K562 (cell line): ENCODE results near the gene PRKAR2B. TPM values are rescaled to one million over a fixed set of nuclear protein-coding genes. Genes with fewer than 3 reads are reported as not detected.

Experiments used
- CBX5 ChIP-seq: IDR thresholded peaks from 2 replicates; pipeline ENCODE4 v1.6.1; 2014; ENCODE audit warnings: low read depth, borderline replicate concordance
- FOXA3 ChIP-seq, 2 experiments: fragments of 450-650 bp in 1 of 2; sonication (generic) in 1 of 2; formaldehyde crosslinking; IDR thresholded peaks in 1 of 2; conservative IDR thresholded peaks in 1 of 2; 2 replicates each; pipeline versions ENCODE4 v1.4.0 to v1.8.0; 2020 to 2022; ENCODE audit warnings: mild to moderate bottlenecking in 2 of 2, missing genetic modification reagents in 1 of 2
- FOXM1 ChIP-seq, 2 experiments: fragments of 450-650 bp in 1 of 2; sonication (generic) in 1 of 2; formaldehyde crosslinking in 1 of 2; IDR thresholded peaks; 2 replicates each; pipeline versions ENCODE4 v1.6.1 to v1.9.0; 2017 to 2022; ENCODE audit warnings: low read depth in 2 of 2, mild to moderate bottlenecking in 2 of 2, missing genetic modification reagents in 1 of 2, moderate library complexity in 1 of 2
- HINFP ChIP-seq: fragments of 450-650 bp; conservative IDR thresholded peaks from 2 replicates; pipeline ENCODE4 v1.6.1; 2016; ENCODE audit warnings: missing genetic modification characterization, low read depth, mild to moderate bottlenecking, control low read depth, missing compliant biosample characterization
- MAFG ChIP-seq: fragments of 450-650 bp; conservative IDR thresholded peaks from 2 replicates; pipeline ENCODE4 v1.6.1; 2016; ENCODE audit warnings: missing genetic modification characterization, missing compliant biosample characterization
- NR3C1 ChIP-seq: sonication (generic); formaldehyde crosslinking; IDR thresholded peaks from 2 replicates; pipeline ENCODE4 v1.8.1; 2022; ENCODE audit warnings: missing genetic modification reagents
- RAD51 ChIP-seq: fragments of 450-650 bp; IDR thresholded peaks from 2 replicates; pipeline ENCODE4 v1.7.1; 2016; ENCODE audit warnings: low read depth, mild to moderate bottlenecking, borderline replicate concordance
- SMAD4 ChIP-seq: fragments of 250-450 bp; sonication (Bioruptor Pico); conservative IDR thresholded peaks from 2 replicates; pipeline ENCODE4 v1.8.0; 2021; ENCODE audit warnings: inconsistent platforms, mild to moderate bottlenecking, moderate library complexity
- SRF ChIP-seq, 2 experiments: fragments of 250-450, 450-650 bp in 1 of 2; sonication (Bioruptor Pico) in 1 of 2; sonication (generic) in 1 of 2; formaldehyde crosslinking; IDR thresholded peaks; 2 replicates each; pipeline versions ENCODE4 v1.5.0 to v1.5.1; 2020 to 2022; ENCODE audit warnings: mild to moderate bottlenecking in 1 of 2, missing genetic modification reagents in 1 of 2
- ZNF263 ChIP-seq: sonication (generic); formaldehyde crosslinking; IDR thresholded peaks from 2 replicates; pipeline ENCODE4 v1.8.0; 2022; ENCODE audit warnings: mild to moderate bottlenecking, missing genetic modification reagents, borderline replicate concordance
- ZNF384 ChIP-seq: IDR thresholded peaks from 2 replicates; pipeline ENCODE4 v1.6.1; 2012; ENCODE audit warnings: low read depth, low read length, improper control_type of control experiment
- polyA plus RNA-seq, 8 experiments: library from polyadenylated mRNA; depleted of rRNA in 4 of 8; stranded (reverse) in 5 of 8; unstranded in 3 of 8; fragments of >200 nt; fragmentation: Nextera tagmentation in 2 of 8; fragmentation: Illumina TruSeq in 1 of 8; extraction: Ambion mirVana in 2 of 8; extraction: Trizol in 1 of 8; gene quantifications; 2 replicates each; pipeline versions ENCODE4 v1.2.1 to v1.2.3, GENCODE V29; 2011 to 2014; ENCODE audit warnings: inconsistent platforms in 1 of 8, missing spikeins in 1 of 8
- total RNA-seq, 7 experiments: library from RNA; depleted of rRNA in 6 of 7; stranded (reverse); fragments of >200 nt in 6 of 7; fragmentation: Illumina TruSeq in 2 of 7; extraction: Trizol in 2 of 7; gene quantifications; 2 replicates each; pipeline versions ENCODE4 v1.2.1 to v1.2.3, GENCODE V29; 2011 to 2021; ENCODE audit warnings: low replicate concordance in 1 of 7
- TF ChIP-seq, protein P1 (sequence below): fragments of 450-650 bp; formaldehyde crosslinking; IDR thresholded peaks from 2 replicates; pipeline ENCODE4 v1.4.0; 2022; ENCODE audit warnings: mild to moderate bottlenecking, moderate library complexity
- TF ChIP-seq, protein P2 (sequence below): IDR thresholded peaks from 3 replicates; pipeline ENCODE4 v1.6.1; 2011; ENCODE audit warnings: borderline replicate concordance, mild to moderate bottlenecking, moderate library complexity; ENCODE audit not compliant: insufficient read length; ENCODE audit errors: extremely low read depth
- TF ChIP-seq, protein P3 (sequence below): fragments of 450-650 bp; formaldehyde crosslinking; IDR thresholded peaks from 2 replicates; pipeline ENCODE4 v1.4.0; 2020; ENCODE audit warnings: mild to moderate bottlenecking, moderate library complexity

Gene PRKAR2B
- total and polyA plus RNA-seq, 9 of the 15 experiments (the other 6 are each of a cell fraction or from before 2014, with no cell fraction given), result 59.0 to 173 (median 129) TPM

GRCh38 chr7:107150375-107151073 is 106.0 kb downstream of the PRKAR2B start (continued):
- no peak for TF ChIP-seq RAD51
- TF ChIP-seq CBX5, result no peak
- no peak for TF ChIP-seq MAFG (tag)
- TF ChIP-seq, protein P1, sequence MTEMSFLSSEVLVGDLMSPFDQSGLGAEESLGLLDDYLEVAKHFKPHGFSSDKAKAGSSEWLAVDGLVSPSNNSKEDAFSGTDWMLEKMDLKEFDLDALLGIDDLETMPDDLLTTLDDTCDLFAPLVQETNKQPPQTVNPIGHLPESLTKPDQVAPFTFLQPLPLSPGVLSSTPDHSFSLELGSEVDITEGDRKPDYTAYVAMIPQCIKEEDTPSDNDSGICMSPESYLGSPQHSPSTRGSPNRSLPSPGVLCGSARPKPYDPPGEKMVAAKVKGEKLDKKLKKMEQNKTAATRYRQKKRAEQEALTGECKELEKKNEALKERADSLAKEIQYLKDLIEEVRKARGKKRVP, result no peak
- TF ChIP-seq, protein P2, sequence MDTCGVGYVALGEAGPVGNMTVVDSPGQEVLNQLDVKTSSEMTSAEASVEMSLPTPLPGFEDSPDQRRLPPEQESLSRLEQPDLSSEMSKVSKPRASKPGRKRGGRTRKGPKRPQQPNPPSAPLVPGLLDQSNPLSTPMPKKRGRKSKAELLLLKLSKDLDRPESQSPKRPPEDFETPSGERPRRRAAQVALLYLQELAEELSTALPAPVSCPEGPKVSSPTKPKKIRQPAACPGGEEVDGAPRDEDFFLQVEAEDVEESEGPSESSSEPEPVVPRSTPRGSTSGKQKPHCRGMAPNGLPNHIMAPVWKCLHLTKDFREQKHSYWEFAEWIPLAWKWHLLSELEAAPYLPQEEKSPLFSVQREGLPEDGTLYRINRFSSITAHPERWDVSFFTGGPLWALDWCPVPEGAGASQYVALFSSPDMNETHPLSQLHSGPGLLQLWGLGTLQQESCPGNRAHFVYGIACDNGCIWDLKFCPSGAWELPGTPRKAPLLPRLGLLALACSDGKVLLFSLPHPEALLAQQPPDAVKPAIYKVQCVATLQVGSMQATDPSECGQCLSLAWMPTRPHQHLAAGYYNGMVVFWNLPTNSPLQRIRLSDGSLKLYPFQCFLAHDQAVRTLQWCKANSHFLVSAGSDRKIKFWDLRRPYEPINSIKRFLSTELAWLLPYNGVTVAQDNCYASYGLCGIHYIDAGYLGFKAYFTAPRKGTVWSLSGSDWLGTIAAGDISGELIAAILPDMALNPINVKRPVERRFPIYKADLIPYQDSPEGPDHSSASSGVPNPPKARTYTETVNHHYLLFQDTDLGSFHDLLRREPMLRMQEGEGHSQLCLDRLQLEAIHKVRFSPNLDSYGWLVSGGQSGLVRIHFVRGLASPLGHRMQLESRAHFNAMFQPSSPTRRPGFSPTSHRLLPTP, result no peak
- TF ChIP-seq, protein P3, sequence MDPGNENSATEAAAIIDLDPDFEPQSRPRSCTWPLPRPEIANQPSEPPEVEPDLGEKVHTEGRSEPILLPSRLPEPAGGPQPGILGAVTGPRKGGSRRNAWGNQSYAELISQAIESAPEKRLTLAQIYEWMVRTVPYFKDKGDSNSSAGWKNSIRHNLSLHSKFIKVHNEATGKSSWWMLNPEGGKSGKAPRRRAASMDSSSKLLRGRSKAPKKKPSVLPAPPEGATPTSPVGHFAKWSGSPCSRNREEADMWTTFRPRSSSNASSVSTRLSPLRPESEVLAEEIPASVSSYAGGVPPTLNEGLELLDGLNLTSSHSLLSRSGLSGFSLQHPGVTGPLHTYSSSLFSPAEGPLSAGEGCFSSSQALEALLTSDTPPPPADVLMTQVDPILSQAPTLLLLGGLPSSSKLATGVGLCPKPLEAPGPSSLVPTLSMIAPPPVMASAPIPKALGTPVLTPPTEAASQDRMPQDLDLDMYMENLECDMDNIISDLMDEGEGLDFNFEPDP (CRISPR knock-in tag), result no peak
- no peak for TF ChIP-seq ZNF263 (CRISPR knock-in tag)
- TF ChIP-seq ZNF384, result peak; percentile 95
- TF ChIP-seq FOXA3 (CRISPR knock-in tag; conservative IDR thresholded peaks at IDR 0.05 in 1 of 2, IDR thresholded peaks at IDR 0.05 in 1 of 2), result no peak
- no peak for TF ChIP-seq SRF (CRISPR knock-in tag; IDR thresholded peaks at IDR 0.05)
- no peak for TF ChIP-seq SMAD4 (CRISPR knock-in tag)
- TF ChIP-seq FOXM1 (IDR thresholded peaks at IDR 0.05; ENCODE audit: low read depth), result 0 out of 2 replicates have a peak, but pooled peaks have one; percentile 19
- no peak for TF ChIP-seq FOXM1 (CRISPR knock-in tag; IDR thresholded peaks at IDR 0.05; ENCODE audit: low read depth)
- no peak for TF ChIP-seq NR3C1 (CRISPR knock-in tag)
- TF ChIP-seq HINFP (tag), result no peak
